Ovary (tissue), 9 donors: ENCODE measurements around the gene HNRNPU. TPM values are rescaled to one million over a fixed set of nuclear protein-coding genes. Genes with fewer than 3 reads are reported as not detected.

Source experiments
- DNase-seq, 5 donors: peaks; one replicate each; pipeline ENCODE4 v3.0.0-alpha.2; 2019 to 2020
- H3K27ac ChIP-seq, 2 donors: fragments of 200-600 bp; one replicate each; pipeline versions ENCODE4 v1.5.1 to v1.8.0; 2019 to 2022
- H3K27me3 ChIP-seq: fragments of 200-600 bp; one replicate; pipeline ENCODE4 v1.8.0; 2022
- H3K36me3 ChIP-seq: fragments of 200-600 bp; sonication (generic); one replicate; pipeline ENCODE4 v1.5.1; 2019
- H3K4me1 ChIP-seq: one replicate; pipeline ENCODE4 v1.8.1; 2013; ENCODE audit warnings: mild to moderate bottlenecking, moderate library complexity; ENCODE audit not compliant: insufficient read depth
- H3K4me3 ChIP-seq: fragments of 200-600 bp; sonication (generic); one replicate; pipeline ENCODE4 v1.5.1; 2017
- H3K9me3 ChIP-seq, 2 donors: fragments of 200-600 bp in 1 of 2; sonication (generic) in 1 of 2; one replicate each; pipeline versions ENCODE4 v1.5.1 to v1.8.1; 2013 to 2019; ENCODE audit warnings: mild to moderate bottlenecking in 1 of 2, moderate library complexity in 1 of 2
- EP300 ChIP-seq: sonication (generic); formaldehyde crosslinking; IDR thresholded peaks from one replicate; pipeline ENCODE4 v1.6.1; 2017; ENCODE audit warnings: antibody characterized with exemption
- POLR2A ChIP-seq: fragments of 450-650 bp; IDR thresholded peaks from one replicate; pipeline ENCODE4 v1.6.1; 2017; ENCODE audit warnings: antibody characterized with exemption, mild to moderate bottlenecking, moderate library complexity
- WGBS, 3 donors: extraction: QIAGEN DNeasy Blood & Tissue Kit in 1 of 3; methylation state at CpG; one replicate each; pipeline versions ENCODE4 v1.1.5 to v1.1.7; 2013 to 2017; 5-methylcytosine and 5-hydroxymethylcytosine counted together
- intact Hi-C, 4 donors: fragments of 100-400 bp; cut with DNase I; formaldehyde crosslinking; loops; one replicate each; pipeline versions ENCODE4 v1.11.0 to v1.15.1; 2022 to 2023
- polyA plus RNA-seq, 2 donors: library from polyadenylated mRNA; stranded (reverse); fragments of 200-250 nt in 1 of 2; fragments of 350-450 nt in 1 of 2; fragmentation: Illumina TruSeq in 1 of 2; extraction: RNeasy Lipid Tissue Mini Kit (QIAGEN cat#74804) in 1 of 2; gene quantifications; one replicate each; pipeline ENCODE4 v1.2.3, GENCODE V29; 2013 to 2014
- total RNA-seq, 7 donors: library from RNA; depleted of rRNA in 2 of 7; stranded (reverse); fragments of >200 nt in 2 of 7; fragmentation: NEBNext Ultra II Directional in 3 of 7; extraction: Animal tissue kit (Norgen Biotek cat#: 25700) in 3 of 7; gene quantifications; one replicate each; pipeline versions ENCODE4 v1.1.0 to v1.2.4, GENCODE V29; 2016 to 2023
- TF ChIP-seq, protein P1 (sequence below), 3 donors: fragments of 450-650 bp in 2 of 3; fragments of 200-600 bp in 1 of 3; IDR thresholded peaks; one replicate each; pipeline versions ENCODE4 v1.5.1 to v1.8.0; 2016 to 2022; ENCODE audit warnings: antibody characterized with exemption in 3 of 3, mild to moderate bottlenecking in 1 of 3
- donor health status: DM: no; HTN: no; CAD: no; lungs with moderate emphysema.
- donor health status: DM: no; HTN: no; CAD: no.
- donor health status: Bipolar disorder and iron deficiency.
- donor health status: DM: yes; HTN: yes; CAD: no.
- donor health status: DM: no; HTN: no; CAD: no.
- donor health status: DM: yes; HTN: yes; CAD: no.

HNRNPU gene
- total and polyA plus RNA-seq, 9 donors, result 163 to 408 (median 314) TPM

DNA sequence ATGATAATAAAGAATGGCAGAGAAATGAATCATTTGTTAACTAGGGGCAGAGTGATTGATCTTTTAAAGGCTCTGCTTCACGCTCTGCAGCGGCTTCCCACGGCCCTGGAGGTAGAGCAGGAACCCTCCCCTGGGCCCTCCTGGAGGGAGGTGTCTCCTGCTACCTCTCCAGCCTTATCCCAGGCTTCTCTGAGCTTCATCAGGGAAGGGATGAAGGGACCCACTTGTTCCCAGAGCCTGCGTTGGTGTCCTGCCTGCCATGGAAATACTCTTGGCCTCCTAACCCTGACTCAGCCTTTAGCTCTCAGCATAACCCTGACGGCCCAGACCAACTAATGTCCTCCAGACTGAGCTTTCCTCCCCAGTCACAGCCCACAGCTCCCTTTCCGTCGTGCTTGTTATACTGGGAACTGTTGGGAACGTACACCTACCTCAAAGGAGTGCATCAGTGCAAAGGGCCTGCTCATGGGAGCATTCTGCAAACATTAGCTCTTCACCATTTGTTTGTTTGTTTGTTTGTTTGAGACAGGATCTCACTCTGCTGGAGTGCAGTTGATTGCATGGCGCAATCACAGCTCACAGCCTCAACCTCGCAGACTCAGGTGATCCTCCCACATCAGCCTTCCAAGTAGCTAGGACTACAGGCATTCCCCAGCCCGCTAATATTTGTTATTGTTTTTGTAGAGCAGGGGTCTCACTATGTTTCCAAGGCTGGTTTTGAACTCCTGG, 17.4 kb upstream of the HNRNPU start:
- Histone ChIP-seq H3K9me3 (no peaks in the 10 kb centered on the region), H3K27ac (no peak overlapping the region), H3K27me3 (no peaks in the 10 kb centered on the region), H3K4me1 (no peaks in the 10 kb centered on the region), H3K4me3 (no peak overlapping the region), H3K36me3 (no peaks in the 10 kb centered on the region)
- 78 to 82% (median 80%) methylated on average over 11 of the region's 11 CpGs for WGBS, 3 donors
- TF ChIP-seq EP300 (no peak), POLR2A (no peak)
- TF ChIP-seq, protein P1, sequence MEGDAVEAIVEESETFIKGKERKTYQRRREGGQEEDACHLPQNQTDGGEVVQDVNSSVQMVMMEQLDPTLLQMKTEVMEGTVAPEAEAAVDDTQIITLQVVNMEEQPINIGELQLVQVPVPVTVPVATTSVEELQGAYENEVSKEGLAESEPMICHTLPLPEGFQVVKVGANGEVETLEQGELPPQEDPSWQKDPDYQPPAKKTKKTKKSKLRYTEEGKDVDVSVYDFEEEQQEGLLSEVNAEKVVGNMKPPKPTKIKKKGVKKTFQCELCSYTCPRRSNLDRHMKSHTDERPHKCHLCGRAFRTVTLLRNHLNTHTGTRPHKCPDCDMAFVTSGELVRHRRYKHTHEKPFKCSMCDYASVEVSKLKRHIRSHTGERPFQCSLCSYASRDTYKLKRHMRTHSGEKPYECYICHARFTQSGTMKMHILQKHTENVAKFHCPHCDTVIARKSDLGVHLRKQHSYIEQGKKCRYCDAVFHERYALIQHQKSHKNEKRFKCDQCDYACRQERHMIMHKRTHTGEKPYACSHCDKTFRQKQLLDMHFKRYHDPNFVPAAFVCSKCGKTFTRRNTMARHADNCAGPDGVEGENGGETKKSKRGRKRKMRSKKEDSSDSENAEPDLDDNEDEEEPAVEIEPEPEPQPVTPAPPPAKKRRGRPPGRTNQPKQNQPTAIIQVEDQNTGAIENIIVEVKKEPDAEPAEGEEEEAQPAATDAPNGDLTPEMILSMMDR (IDR thresholded peaks at IDR 0.05), result no peak
- intact Hi-C loops, result loop anchor here in 1 of 4 donors (2.0 kb wide), 1 partner anchor 125 kb away; no protein-coding TSS in a partner anchor
- DNase-seq, result no peak

DNA sequence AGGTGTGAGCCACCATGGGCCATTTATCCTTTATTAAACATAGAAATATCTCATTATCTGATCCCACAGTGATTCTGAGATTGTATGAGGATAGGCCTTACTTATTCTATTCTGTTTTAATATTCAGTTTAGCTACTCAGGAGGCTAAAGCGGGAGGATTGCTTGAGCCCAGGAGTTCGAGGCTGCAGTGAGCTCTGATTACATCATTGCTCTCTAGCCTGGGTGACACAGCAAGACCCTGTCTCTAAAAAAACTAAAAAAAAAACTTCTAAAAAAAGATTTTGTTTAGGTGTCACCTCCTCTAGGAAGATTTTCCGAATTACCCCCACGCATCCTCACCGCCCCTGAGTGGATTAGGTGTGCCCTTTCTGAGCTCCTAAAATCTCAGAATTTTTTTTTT, 14.3 kb upstream of the HNRNPU start:
- H3K27me3 ChIP-seq, result no peaks in the 10 kb centered on the region
- no peaks in the 10 kb centered on the region for H3K4me1 ChIP-seq
- H3K36me3 ChIP-seq, result no peaks in the 10 kb centered on the region
- intact Hi-C loops, result no loop called here
- WGBS, 3 donors, result 85 to 92% (median 86%) methylated on average over 5 of the region's 5 CpGs
- no peak for DNase-seq
- no peaks in the 10 kb centered on the region for H3K9me3 ChIP-seq
- TF ChIP-seq, protein P1 (IDR thresholded peaks at IDR 0.05), result no peak
- TF ChIP-seq POLR2A, result no peak
- no peak for TF ChIP-seq EP300
- no peak overlapping the region for H3K27ac ChIP-seq
- H3K4me3 ChIP-seq, result no peak overlapping the region

DNA sequence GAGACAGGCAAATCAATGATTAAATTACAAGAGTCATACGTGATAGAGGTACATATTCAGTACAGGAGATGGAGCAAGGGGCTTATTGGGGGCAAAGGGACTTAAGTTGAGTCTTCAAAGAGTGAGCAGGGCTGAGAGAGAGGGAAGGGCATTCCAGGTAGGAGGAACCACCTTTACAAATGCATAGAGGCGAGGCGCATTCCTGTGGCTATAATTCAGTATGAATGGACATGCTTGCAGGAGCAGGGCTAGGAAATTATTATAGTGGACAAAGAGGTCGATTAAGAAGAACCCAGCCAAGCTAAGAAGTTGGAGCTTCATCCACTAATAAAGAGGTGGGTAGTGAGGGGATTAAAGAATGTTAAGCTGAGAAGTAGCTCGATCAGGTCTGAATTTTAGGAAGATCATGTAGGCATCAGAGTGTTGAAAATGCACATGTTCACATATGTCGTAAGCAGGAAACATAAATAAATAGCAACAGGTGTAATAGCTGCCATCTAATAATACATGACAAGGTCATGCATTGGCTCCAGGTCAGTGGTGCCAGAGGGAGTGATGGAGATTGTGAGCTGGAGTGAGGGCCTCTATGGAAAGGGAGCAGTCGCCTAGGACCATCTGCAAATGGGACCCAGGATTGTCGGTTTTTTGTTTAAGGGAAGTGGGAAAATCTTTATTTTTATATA, 12.0 kb upstream of the HNRNPU start:
- Histone ChIP-seq H3K4me1 (no peaks in the 10 kb centered on the region), H3K36me3 (no peaks in the 10 kb centered on the region), H3K9me3 (no peaks in the 10 kb centered on the region), H3K27ac (no peak overlapping the region), H3K4me3 (no peak overlapping the region), H3K27me3 (no peaks in the 10 kb centered on the region)
- intact Hi-C loops, result no loop called here
- TF ChIP-seq, protein P1 (IDR thresholded peaks at IDR 0.05), result no peak
- TF ChIP-seq EP300 (no peak), POLR2A (no peak)
- 91 to 93% (median 93%) methylated on average over 8 of the region's 8 CpGs for WGBS, 3 donors
- DNase-seq, result no peak

GRCh38 chr1:244874974-244875579, 10.7 kb upstream of the HNRNPU start:
- Histone ChIP-seq H3K27ac (no peak overlapping the region), H3K27me3 (no peaks in the 10 kb centered on the region), H3K36me3 (no peaks in the 10 kb centered on the region), H3K4me3 (no peak overlapping the region), H3K4me1 (no peaks in the 10 kb centered on the region), H3K9me3 (no peaks in the 10 kb centered on the region)
- DNase-seq, result no peak
- intact Hi-C loops, result no loop called here
- TF ChIP-seq POLR2A, result no peak
- TF ChIP-seq, protein P1 (IDR thresholded peaks at IDR 0.05), result no peak
- TF ChIP-seq EP300, result no peak
- 55 to 69% (median 60%) methylated on average over 7 of the region's 7 CpGs for WGBS, 3 donors
